ENCODE results near the gene AIFM3.
"Not testable (repeated sequence)": the region's sequence is repeated elsewhere in the genome, so short reads cannot be mapped to it uniquely, and the experiment has no call there.

Gene AIFM3

GRCh38 chr22:21000207-21000986 is 33.3 kb downstream of the AIFM3 start:
- DNase-seq, result no peak

GRCh38 chr22:21000987-21001600 is 34.0 kb downstream of the AIFM3 start:
- DNase-seq, result peak in 5 of 58 donors; percentile 45 to 70 (median 59)

GRCh38 chr22:21001601-21002325 is 34.7 kb downstream of the AIFM3 start, which contains the start of gene THAP7:
Gene THAP7 (minus strand): TSS chr22:21002118. CDS start chr22:21001911, 207 bp downstream.
- DNase-seq, result peak; percentile 86 to 99 (median 95)

- DNase-seq, result no peak
These were observed 36.7 kb downstream of the AIFM3 start for GRCh38 chr22:21003782-21004181.

GRCh38 chr22:21009208-21009607 is 42.2 kb downstream of the AIFM3 start:
- not testable (repeated sequence) for DNase-seq

GRCh38 chr22:21009638-21010425 is 42.8 kb downstream of the AIFM3 start:
- no peak for DNase-seq

GRCh38 chr22:21010426-21011113 is 43.5 kb downstream of the AIFM3 start:
- no peak for DNase-seq

GRCh38 chr22:21012446-21013407 is 45.7 kb downstream of the AIFM3 start:
- no peak for DNase-seq

- DNase-seq, result no peak
These were observed 46.7 kb downstream of the AIFM3 start for GRCh38 chr22:21013657-21014201.

- peak; percentile 21 to 96 (median 83) for DNase-seq
These were observed 47.2 kb downstream of the AIFM3 start for GRCh38 chr22:21014202-21014725.

- DNase-seq, result peak in 17 of 58 donors; percentile 10 to 63 (median 31)
These were observed 47.8 kb downstream of the AIFM3 start, which contains the start of gene P2RX6 for GRCh38 chr22:21014726-21015465. Gene P2RX6 (plus strand): TSS chr22:21015165. CDS start chr22:21015175, 10 bp downstream.

- no peak for DNase-seq
These were observed 48.5 kb downstream of the AIFM3 start for GRCh38 chr22:21015466-21016006.

- DNase-seq, result no peak
These were observed 49.8 kb downstream of the AIFM3 start for GRCh38 chr22:21016644-21017420.

GRCh38 chr22:21018314-21018713 is 51.3 kb downstream of the AIFM3 start:
- no peak for DNase-seq

- DNase-seq, result no peak
These were observed 53.9 kb downstream of the AIFM3 start for GRCh38 chr22:21020802-21021429.

GRCh38 chr22:21022507-21022906 is 55.5 kb downstream of the AIFM3 start:
- DNase-seq, result no peak

Data from anterior cingulate cortex (tissue), 58 donors.